Activated naive CD8-positive, alpha-beta T cell treated with anti-CD3 and anti-CD28 coated beads, Interleukin-2, amount 50 U/mL, for 16 hours (primary cell): ENCODE results near the gene RAB3A.

Source experiments
- DNase-seq: peaks from one replicate; pipeline ENCODE4 v3.0.0-alpha.2; 2020; ENCODE audit warnings: low read depth, low spot score

Gene RAB3A

DNA sequence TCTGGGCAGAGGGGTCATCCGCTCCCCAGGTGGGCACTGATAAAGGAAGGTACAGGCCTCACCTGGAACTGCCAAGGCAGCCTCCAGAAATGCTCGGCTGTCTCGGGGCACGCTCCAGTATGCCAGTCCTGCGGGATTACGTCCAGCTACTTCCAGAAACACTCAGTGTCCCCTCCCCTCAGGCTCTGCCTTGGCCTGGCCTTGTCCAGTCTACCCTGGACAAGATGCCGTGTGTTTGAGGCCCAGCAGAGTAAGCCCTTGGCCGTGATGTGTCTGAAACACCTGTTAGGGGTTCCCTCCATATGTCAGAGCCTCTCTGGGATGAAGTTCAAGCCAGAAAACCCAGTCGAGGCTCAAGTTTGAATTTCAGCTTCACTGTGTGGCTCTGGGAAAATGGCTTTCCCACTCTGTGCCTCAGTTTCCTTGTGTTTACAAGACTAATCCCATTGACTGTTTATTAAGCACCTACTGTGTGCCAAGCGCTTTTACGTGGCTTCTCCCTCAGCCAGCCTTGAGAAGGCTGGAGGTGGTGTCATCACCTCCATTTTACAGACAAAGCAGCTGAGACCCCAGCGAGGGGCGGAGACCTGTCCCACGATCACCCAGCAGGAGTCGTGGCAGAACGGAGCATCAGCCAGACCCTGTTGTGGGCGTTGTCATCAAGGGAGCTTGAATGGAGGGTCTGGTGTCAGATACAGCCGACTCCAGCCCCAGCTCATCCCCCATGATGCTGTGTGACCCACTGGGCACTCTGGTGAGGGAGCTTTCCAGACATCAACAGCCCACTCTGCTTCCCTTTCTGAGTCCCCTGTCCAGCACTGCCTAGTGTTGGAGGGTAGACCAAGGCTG, 52.8 kb downstream of the RAB3A start:
- DNase-seq, result no peak

DNA sequence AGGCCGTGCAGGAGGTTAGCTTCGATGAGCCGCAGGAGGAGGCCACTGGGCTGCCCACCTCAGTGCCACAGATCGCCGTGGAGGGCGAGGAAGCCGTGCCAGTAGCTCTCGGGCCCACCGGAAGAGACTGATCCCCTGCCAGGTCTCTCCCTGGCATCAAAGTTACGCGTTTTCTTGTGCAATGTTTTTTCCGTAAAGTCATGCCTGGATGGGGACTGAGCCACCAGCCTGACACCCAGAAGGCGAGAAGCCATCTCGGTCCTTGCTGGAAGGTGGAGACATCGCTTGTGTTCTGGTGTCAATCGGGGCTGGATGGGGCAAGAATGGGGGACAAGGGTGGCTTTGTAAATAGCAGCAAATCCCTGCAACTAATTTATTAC, 54.3 kb downstream of the RAB3A start:
- no peak for DNase-seq

DNA sequence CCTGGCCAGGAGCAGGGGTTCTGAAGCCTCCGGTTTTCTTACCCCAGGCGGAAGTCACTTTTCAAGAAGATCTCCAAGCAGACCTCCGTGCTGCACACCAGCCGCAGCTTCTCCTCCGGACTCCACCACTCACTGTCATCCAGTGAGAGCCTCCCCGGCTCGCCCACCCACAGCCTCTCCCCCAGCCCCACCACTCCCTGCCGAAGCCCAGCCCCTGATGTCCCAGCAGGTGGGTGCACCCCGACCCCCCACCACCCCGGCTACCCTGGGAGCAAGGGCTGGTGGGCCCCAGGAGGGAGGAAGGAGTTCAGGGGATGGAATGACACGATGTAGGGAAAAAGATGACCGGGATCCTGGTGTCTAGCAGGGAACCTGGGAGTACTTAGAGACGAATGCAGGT, 56.4 kb downstream of the RAB3A start:
- no peak for DNase-seq
